HCT116 (cell line): Measurements from ENCODE around the gene CYP2U1. TPM values are rescaled to one million over a fixed set of nuclear protein-coding genes. Genes with fewer than 3 reads are reported as not detected.

Source experiments
- ATAC-seq: fragments of 200-7000 bp; cut with Tn5 transposase; 2 replicates; pipeline ENCODE4 v1.9.1; 2020; ENCODE audit warnings: mild to moderate bottlenecking, moderate library complexity
- BruUV-seq: library from RNA; stranded (reverse); fragments of 400-500 nt; replicated peaks from 2 replicates; lab custom pipeline; 2021; lab: Mats Ljungman, UMichigan
- CTCF ChIA-PET: fragments of 300-600 bp; sonication (Branson Sonifier 250); formaldehyde crosslinking; loops from one replicate; lab custom pipeline; 2021; ENCODE audit warnings: antibody characterized with exemption; lab: Charles Lee
- POLR2A ChIA-PET: fragments of 300-600, 350-600 bp; sonication (Branson Sonifier 250); formaldehyde crosslinking; loops from one replicate; lab custom pipeline; 2021; ENCODE audit warnings: antibody characterized with exemption; lab: Charles Lee
- RAD21 ChIA-PET, 2 experiments: fragments of 300-600 bp; sonication (Branson Sonifier 250); formaldehyde crosslinking; loops; one replicate each; lab custom pipeline; 2023; ENCODE audit warnings: low total read pairs in 2 of 2; ENCODE audit not compliant: uncharacterized antibody in 2 of 2, unreplicated experiment in 2 of 2, low non-redundant PET in 1 of 2; lab: Charles Lee
- DNase-seq: peaks from one replicate; pipeline ENCODE4 v3.0.0-alpha.2; 2010; ENCODE audit warnings: low read depth, low spot score
- H2AFZ ChIP-seq: fragments of 200-600 bp; shearing (Covaris generic), sonication (generic); 2 replicates; pipeline ENCODE4 v1.6.1; 2017; ENCODE audit warnings: low read depth, mixed run types, mixed read lengths, antibody characterized with exemption, low read length; ENCODE audit not compliant: poor library complexity, severe bottlenecking
- H3K27ac ChIP-seq: 2 replicates; pipeline ENCODE4 v1.5.1; 2012; ENCODE audit warnings: low read depth, low read length
- H3K27me3 ChIP-seq: fragments of 200-600 bp; sonication (generic); 2 replicates; pipeline ENCODE4 v1.6.1; 2016; ENCODE audit warnings: mixed run types, low read length, mixed read lengths; ENCODE audit not compliant: insufficient read depth
- H3K36me3 ChIP-seq, 2 experiments: fragments of 200-500 bp in 1 of 2; fragments of 200-600 bp in 1 of 2; sonication (Bioruptor generic) in 1 of 2; sonication (generic) in 1 of 2; 2 replicates each; pipeline versions ENCODE4 v1.5.1 to v1.6.1; 2014 to 2016; ENCODE audit warnings: low read length in 2 of 2, inconsistent platforms in 1 of 2, mixed read lengths in 1 of 2, mixed run types in 1 of 2; ENCODE audit not compliant: insufficient read depth in 2 of 2, control insufficient read depth in 1 of 2
- H3K4me1 ChIP-seq, 2 experiments: fragments of 200-600 bp in 1 of 2; sonication (generic) in 1 of 2; 2 replicates each; pipeline versions ENCODE4 v1.5.1 to v1.6.1; 2012 to 2017; ENCODE audit warnings: low read length in 2 of 2, inconsistent platforms in 1 of 2, mild to moderate bottlenecking in 1 of 2, mixed read lengths in 1 of 2, mixed run types in 1 of 2, moderate library complexity in 1 of 2; ENCODE audit not compliant: insufficient read depth in 2 of 2, control insufficient read depth in 1 of 2
- H3K4me2 ChIP-seq: fragments of 200-600 bp; sonication (generic); 2 replicates; pipeline ENCODE4 v1.6.1; 2017; ENCODE audit warnings: mixed run types, low read length, mixed read lengths
- H3K4me3 ChIP-seq, 2 experiments: fragments of 200-600 bp in 1 of 2; sonication (generic) in 1 of 2; replicated peaks in 1 of 2; 2 replicates each; pipeline ENCODE4 v1.5.1; 2011 to 2016; ENCODE audit warnings: low read length in 2 of 2, control low read depth in 1 of 2, low read depth in 1 of 2, mild to moderate bottlenecking in 1 of 2, mixed read lengths in 1 of 2, mixed run types in 1 of 2
- H3K79me2 ChIP-seq: fragments of 200-600 bp; sonication (generic); 2 replicates; pipeline ENCODE4 v1.6.1; 2017; ENCODE audit warnings: mild to moderate bottlenecking, mixed run types, low read length, moderate library complexity, mixed read lengths; ENCODE audit not compliant: insufficient read depth
- H3K9ac ChIP-seq: fragments of 200-600 bp; sonication (generic); 2 replicates; pipeline ENCODE4 v1.6.1; 2016; ENCODE audit warnings: low read length, mixed read lengths
- H3K9me2 ChIP-seq: fragments of 200-600 bp; sonication (generic), shearing (Covaris generic); 2 replicates; pipeline ENCODE4 v1.6.1; 2017; ENCODE audit warnings: mixed run types, mild to moderate bottlenecking, moderate library complexity; ENCODE audit not compliant: insufficient read depth
- H3K9me3 ChIP-seq, 2 experiments: fragments of 200-500 bp in 1 of 2; fragments of 200-600 bp in 1 of 2; sonication (Bioruptor generic) in 1 of 2; sonication (generic) in 1 of 2; 2 replicates each; pipeline ENCODE4 v1.6.1; 2014 to 2017; ENCODE audit warnings: low read length in 2 of 2, mixed read lengths in 2 of 2, inconsistent platforms in 1 of 2, low read depth in 1 of 2, mild to moderate bottlenecking in 1 of 2, mixed run types in 1 of 2, moderate library complexity in 1 of 2; ENCODE audit not compliant: control insufficient read depth in 1 of 2, insufficient read depth in 1 of 2
- H4K20me1 ChIP-seq: fragments of 200-600 bp; sonication (generic), shearing (Covaris generic); 2 replicates; pipeline ENCODE4 v1.6.1; 2017; ENCODE audit warnings: mixed run types, mild to moderate bottlenecking, moderate library complexity; ENCODE audit not compliant: insufficient read depth
- ATF3 ChIP-seq: IDR thresholded peaks from 2 replicates; pipeline ENCODE4 v1.6.1; 2012
- CEBPB ChIP-seq: IDR thresholded peaks from 2 replicates; pipeline ENCODE4 v1.6.1; 2012; ENCODE audit warnings: low read depth
- ELF1 ChIP-seq: IDR thresholded peaks from 2 replicates; pipeline ENCODE4 v1.6.1; 2012; ENCODE audit warnings: low read depth, borderline replicate concordance
- FOSL1 ChIP-seq: IDR thresholded peaks from 2 replicates; pipeline ENCODE4 v1.6.1; 2012; ENCODE audit warnings: low read depth
- SIN3A ChIP-seq: IDR thresholded peaks from 2 replicates; pipeline ENCODE4 v1.6.1; 2012; ENCODE audit warnings: low read depth
- SP1 ChIP-seq: IDR thresholded peaks from 2 replicates; pipeline ENCODE4 v1.6.1; 2012; ENCODE audit warnings: low read depth
- SRF ChIP-seq: IDR thresholded peaks from 2 replicates; pipeline ENCODE4 v1.6.1; 2012; ENCODE audit warnings: low read depth
- YY1 ChIP-seq: IDR thresholded peaks from 2 replicates; pipeline ENCODE4 v1.6.1; 2011; ENCODE audit warnings: low read length, low read depth, moderate library complexity, mild to moderate bottlenecking; ENCODE audit not compliant: insufficient replicate concordance; ENCODE audit errors: extremely low read depth
- ZFX ChIP-seq: fragments of 450-650 bp; IDR thresholded peaks from 2 replicates; pipeline ENCODE4 v1.6.1; 2017
- ZNF274 ChIP-seq: fragments of 200-500 bp; sonication (Bioruptor generic); IDR thresholded peaks from 2 replicates; pipeline ENCODE4 v1.6.1; 2014; ENCODE audit warnings: mild to moderate bottlenecking, low read depth, low read length, inconsistent platforms
- intact Hi-C: fragments of 100-400 bp; cut with micrococcal nuclease; formaldehyde crosslinking; loops from 2 replicates; pipeline ENCODE4 v1.10.0; 2022
- total RNA-seq: library from RNA; stranded (reverse); gene quantifications from one replicate; pipeline ENCODE4 v1.2.1, GENCODE V29; 2021; ENCODE audit not compliant: unreplicated experiment
- TF ChIP-seq, protein P1 (sequence below), 3 experiments: fragments of 200-600 bp in 1 of 3; sonication (generic) in 1 of 3; IDR thresholded peaks in 2 of 3; conservative IDR thresholded peaks in 1 of 3; 2 replicates each; pipeline ENCODE4 v1.5.1; 2012 to 2017; ENCODE audit warnings: low read depth in 2 of 3, low read length in 2 of 3, antibody characterized with exemption in 1 of 3, borderline replicate concordance in 1 of 3, control low read depth in 1 of 3, mild to moderate bottlenecking in 1 of 3, mixed read lengths in 1 of 3, mixed run types in 1 of 3, moderate library complexity in 1 of 3; ENCODE audit not compliant: insufficient read depth in 1 of 3
- TF ChIP-seq, protein P2 (sequence below): IDR thresholded peaks from 2 replicates; pipeline ENCODE4 v1.6.1; 2011; ENCODE audit warnings: mild to moderate bottlenecking, low read length, moderate library complexity; ENCODE audit not compliant: insufficient replicate concordance; ENCODE audit errors: extremely low read depth

Gene CYP2U1
- total RNA-seq, 1 experiment from 2014 or later: 4.0 TPM

- ChIA-PET POLR2A (no interaction called here), CTCF (interaction anchor here (1.4 kb wide), 1 partner anchor 9 kb away, joined by 3 read pairs; no protein-coding TSS in a partner anchor), RAD21 (no interaction called here)
- H3K79me2 ChIP-seq: peaks cover 11% of the 10 kb centered on the region; the same call in 1 of the 2 replicates
- BruUV-seq: no TSS peak
- H3K36me3 ChIP-seq: no peaks in the 10 kb centered on the region; a peak in 1 of 4 replicates
- H3K4me3 ChIP-seq: no peak overlapping the region
- no peaks in the 10 kb centered on the region for H3K9me2 ChIP-seq
- H3K4me2 ChIP-seq: no peak overlapping the region
- no peak for TF ChIP-seq SP1
- no peak for TF ChIP-seq YY1
- TF ChIP-seq SRF: no peak
- no peak for TF ChIP-seq ZNF274
- TF ChIP-seq ELF1: no peak
- no peak for TF ChIP-seq ZFX
- TF ChIP-seq SIN3A: no peak
- no peak for TF ChIP-seq CEBPB
- no peak for TF ChIP-seq FOSL1
- TF ChIP-seq, protein P1, sequence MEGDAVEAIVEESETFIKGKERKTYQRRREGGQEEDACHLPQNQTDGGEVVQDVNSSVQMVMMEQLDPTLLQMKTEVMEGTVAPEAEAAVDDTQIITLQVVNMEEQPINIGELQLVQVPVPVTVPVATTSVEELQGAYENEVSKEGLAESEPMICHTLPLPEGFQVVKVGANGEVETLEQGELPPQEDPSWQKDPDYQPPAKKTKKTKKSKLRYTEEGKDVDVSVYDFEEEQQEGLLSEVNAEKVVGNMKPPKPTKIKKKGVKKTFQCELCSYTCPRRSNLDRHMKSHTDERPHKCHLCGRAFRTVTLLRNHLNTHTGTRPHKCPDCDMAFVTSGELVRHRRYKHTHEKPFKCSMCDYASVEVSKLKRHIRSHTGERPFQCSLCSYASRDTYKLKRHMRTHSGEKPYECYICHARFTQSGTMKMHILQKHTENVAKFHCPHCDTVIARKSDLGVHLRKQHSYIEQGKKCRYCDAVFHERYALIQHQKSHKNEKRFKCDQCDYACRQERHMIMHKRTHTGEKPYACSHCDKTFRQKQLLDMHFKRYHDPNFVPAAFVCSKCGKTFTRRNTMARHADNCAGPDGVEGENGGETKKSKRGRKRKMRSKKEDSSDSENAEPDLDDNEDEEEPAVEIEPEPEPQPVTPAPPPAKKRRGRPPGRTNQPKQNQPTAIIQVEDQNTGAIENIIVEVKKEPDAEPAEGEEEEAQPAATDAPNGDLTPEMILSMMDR (IDR thresholded peaks at IDR 0.05 in 2 of 3, conservative IDR thresholded peaks at IDR 0.05 in 1 of 3; ENCODE audit: borderline replicate concordance in 1 of 3, insufficient read depth in 1 of 3, low read depth in 2 of 3, low read length in 2 of 3): no peak
- TF ChIP-seq, protein P2, sequence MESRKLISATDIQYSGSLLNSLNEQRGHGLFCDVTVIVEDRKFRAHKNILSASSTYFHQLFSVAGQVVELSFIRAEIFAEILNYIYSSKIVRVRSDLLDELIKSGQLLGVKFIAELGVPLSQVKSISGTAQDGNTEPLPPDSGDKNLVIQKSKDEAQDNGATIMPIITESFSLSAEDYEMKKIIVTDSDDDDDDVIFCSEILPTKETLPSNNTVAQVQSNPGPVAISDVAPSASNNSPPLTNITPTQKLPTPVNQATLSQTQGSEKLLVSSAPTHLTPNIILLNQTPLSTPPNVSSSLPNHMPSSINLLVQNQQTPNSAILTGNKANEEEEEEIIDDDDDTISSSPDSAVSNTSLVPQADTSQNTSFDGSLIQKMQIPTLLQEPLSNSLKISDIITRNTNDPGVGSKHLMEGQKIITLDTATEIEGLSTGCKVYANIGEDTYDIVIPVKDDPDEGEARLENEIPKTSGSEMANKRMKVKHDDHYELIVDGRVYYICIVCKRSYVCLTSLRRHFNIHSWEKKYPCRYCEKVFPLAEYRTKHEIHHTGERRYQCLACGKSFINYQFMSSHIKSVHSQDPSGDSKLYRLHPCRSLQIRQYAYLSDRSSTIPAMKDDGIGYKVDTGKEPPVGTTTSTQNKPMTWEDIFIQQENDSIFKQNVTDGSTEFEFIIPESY: no peak
- TF ChIP-seq ATF3: no peak
- ATAC-seq (no peak), DNase-seq (no peak)
- H3K27ac ChIP-seq: no peak overlapping the region
- peaks cover 18 to 31% of the 10 kb centered on the region in 2 experiments for H3K4me1 ChIP-seq
- no peak overlapping the region for H3K9ac ChIP-seq
- H2AFZ ChIP-seq: no peak overlapping the region
- H3K27me3 ChIP-seq: no peaks in the 10 kb centered on the region
- intact Hi-C loops: no loop called here
- peaks cover 3 to 4% of the 10 kb centered on the region in 2 experiments; a peak in 1 of 4 replicates for H3K9me3 ChIP-seq
- no peaks in the 10 kb centered on the region for H4K20me1 ChIP-seq
These were observed 37.9 kb upstream of the CYP2U1 start for GRCh38 chr4:107893171-107894137.
